ENCODE measurements around the gene ADGRB2. TPM values are rescaled to one million over a fixed set of nuclear protein-coding genes. Genes with fewer than 3 reads are reported as not detected.

Gene ADGRB2
- total and polyA plus RNA-seq, 2 of the 4 experiments (the other 2 are of a cell fraction), result 2.2 to 11.9 TPM

GRCh38 chr1:31677401-31677800 is 86.7 kb downstream of the ADGRB2 start:
- no peak overlapping the region for H3K56ac ChIP-seq (ENCODE audit: extremely low read depth, insufficient read depth, low read length)
- peaks cover 72% of the 10 kb centered on the region for H3K36me3 ChIP-seq (ENCODE audit: control insufficient read depth, insufficient read depth, low read length)
- peaks cover 0 to 2% of the 10 kb centered on the region in 2 experiments; a peak in 1 of 4 replicates for H3K79me1 ChIP-seq (ENCODE audit: low read depth in 1 of 2, low read length in 2 of 2)
- ChIA-PET POLR2A (ENCODE audit: unreplicated experiment) (no interaction called here), CTCF (interaction anchor here (1.5 kb wide), 1 partner anchor 38 kb away, joined by 5 read pairs; no protein-coding TSS in a partner anchor)
- TF ChIP-seq ELK1 (IDR thresholded peaks at IDR 0.05; ENCODE audit: borderline replicate concordance, low read depth, low read length) (no peak), MAFK (IDR thresholded peaks at IDR 0.05; ENCODE audit: low read depth, low read length) (no peak), RCOR1 (IDR thresholded peaks at IDR 0.05; ENCODE audit: insufficient replicate concordance, low read length) (no peak), CHD1 (IDR thresholded peaks at IDR 0.05; ENCODE audit: low read depth, low read length) (no peak), CEBPB (IDR thresholded peaks at IDR 0.05; ENCODE audit: low read depth, low read length) (no peak), SMC3 (IDR thresholded peaks at IDR 0.05; ENCODE audit: low read depth, low read length) (no peak), POLR2A (IDR thresholded peaks at IDR 0.05; ENCODE audit: low read depth, low read length) (no peak), BHLHE40 (IDR thresholded peaks at IDR 0.05; ENCODE audit: low read depth, low read length) (no peak)
- ATAC-seq (ENCODE audit: low read depth) (no peak), DNase-seq (no peak)
- no peak overlapping the region for H4K91ac ChIP-seq (ENCODE audit: insufficient read depth, low read depth, low read length)
- H3K27ac ChIP-seq (ENCODE audit: insufficient read depth, low read length), result no peak overlapping the region
- H4K5ac ChIP-seq (ENCODE audit: low read depth, low read length), result no peak overlapping the region
- intact Hi-C loops (cut with micrococcal nuclease) (no loop called here), dilution Hi-C loops (cut with HindIII; ENCODE audit: low sequenced_read_pairs, unreplicated experiment) (no loop called here), in situ Hi-C loops (cut with MboI; ENCODE audit: low sequenced_read_pairs) (no loop called here)
- no peak overlapping the region for H3K14ac ChIP-seq (replicated peaks; ENCODE audit: low read depth, low read length)
- no peak overlapping the region for H3K23ac ChIP-seq (ENCODE audit: low read depth, low read length)
- H4K20me1 ChIP-seq (ENCODE audit: insufficient read depth, low read length), result no peaks in the 10 kb centered on the region
- H3K4me2 ChIP-seq (ENCODE audit: low read depth, low read length), result no peak overlapping the region
- H2BK120ac ChIP-seq (ENCODE audit: low read depth, low read length), result no peak overlapping the region
- H3K18ac ChIP-seq (ENCODE audit: low read depth, low read length), result no peak overlapping the region
- no peaks in the 10 kb centered on the region for H3K4me1 ChIP-seq (ENCODE audit: control insufficient read depth, insufficient read depth, low read length)
- no peak overlapping the region for H4K8ac ChIP-seq (ENCODE audit: low read depth in 2 of 2, low read length in 2 of 2)
- H3K4ac ChIP-seq (ENCODE audit: low read depth, low read length), result no peak overlapping the region
- 100% methylated on average over 1 of the region's 3 CpGs; no CpG with 5 or more reads in 1 of the 2 experiments for WGBS, 2 experiments (ENCODE audit: extremely low coverage in 2 of 2, insufficient read length in 1 of 2)
- no TSS peak for BruUV-seq (replicated peaks)
- no peak overlapping the region for H2AFZ ChIP-seq (replicated peaks; ENCODE audit: low read length, poor library complexity)
- no peaks in the 10 kb centered on the region for H3K9me3 ChIP-seq (ENCODE audit: control insufficient read depth, insufficient read depth, low read length)
- H2BK20ac ChIP-seq (ENCODE audit: low read depth, low read length), result no peak overlapping the region
- no peak overlapping the region for H2BK5ac ChIP-seq (ENCODE audit: low read depth, low read length, poor library complexity, severe bottlenecking)
- H2AK5ac ChIP-seq (ENCODE audit: low read depth, low read length), result no peak overlapping the region
- no peak overlapping the region for H3K9ac ChIP-seq (ENCODE audit: low read depth, low read length)
- no peaks in the 10 kb centered on the region for H3K27me3 ChIP-seq (ENCODE audit: control insufficient read depth, insufficient read depth, low read length)
- H3K9me1 ChIP-seq (ENCODE audit: insufficient read depth, low read length), result peaks cover 2% of the 10 kb centered on the region; the same call in 1 of the 2 replicates
- no peak overlapping the region for H2AK9ac ChIP-seq (replicated peaks; ENCODE audit: low read depth, low read length, poor library complexity)
- H2BK15ac ChIP-seq (ENCODE audit: low read depth, low read length), result no peak overlapping the region
- no peak overlapping the region for H3K4me3 ChIP-seq (ENCODE audit: insufficient read depth, low read depth, low read length)

Small RNA genes lying within 50 kb of the gene (microRNA-seq; reads per million reads assigned to microRNA genes)
- 0.37 to 2.1 reads per million in 2 experiments for gene MIR4254 (ENCODE audit: insufficient read depth in 1 of 2, insufficient read length in 1 of 2, unreplicated experiment in 1 of 2)

Small RNA genes lying within 50 kb of the gene (small RNA-seq; reads per million reads assigned to genes)
- gene MIR4254, result 0 to 1.1 (median 0) reads per million in 5 experiments

Other genes starting within 250 kb of the ADGRB2 start
- gene TINAGL1, start 187.8 kb downstream of the ADGRB2 start, total RNA-seq (2012; rRNA removed), result 0.54 and 0.56 TPM in 2 replicates
- gene TINAGL1, start 187.8 kb downstream of the ADGRB2 start, polyA plus RNA-seq (2012; rRNA removed), result 1.4 and 1.5 TPM in 2 replicates
- gene HCRTR1, start 146.7 kb downstream of the ADGRB2 start, total RNA-seq (2012; rRNA removed), result not detected in 2 replicates
- not detected in 2 replicates for gene HCRTR1, start 146.7 kb downstream of the ADGRB2 start, polyA plus RNA-seq (2012; rRNA removed)
- gene PEF1, start 119.5 kb downstream of the ADGRB2 start, total RNA-seq (2012; rRNA removed), result 90.0 and 104 TPM in 2 replicates
- gene PEF1, start 119.5 kb downstream of the ADGRB2 start, polyA plus RNA-seq (2012; rRNA removed), result 84.2 TPM in 2 replicates
- 28.6 and 34.2 TPM in 2 replicates for gene COL16A1, start 60.3 kb downstream of the ADGRB2 start, total RNA-seq (2012; rRNA removed)
- gene COL16A1, start 60.3 kb downstream of the ADGRB2 start, polyA plus RNA-seq (2012; rRNA removed), result 62.8 and 65.2 TPM in 2 replicates
- gene SPOCD1, start 51.7 kb upstream of the ADGRB2 start, total RNA-seq (2012; rRNA removed), result 42.2 and 59.7 TPM in 2 replicates
- 132 and 135 TPM in 2 replicates for gene SPOCD1, start 51.7 kb upstream of the ADGRB2 start, polyA plus RNA-seq (2012; rRNA removed)
- 328 and 537 TPM in 2 replicates for gene PTP4A2, start 174.0 kb upstream of the ADGRB2 start, total RNA-seq (2012; rRNA removed)
- 99.8 and 135 TPM in 2 replicates for gene PTP4A2, start 174.0 kb upstream of the ADGRB2 start, polyA plus RNA-seq (2012; rRNA removed)
- gene KHDRBS1, start 249.5 kb upstream of the ADGRB2 start, total RNA-seq (2012; rRNA removed), result 33.7 and 39.7 TPM in 2 replicates
- gene KHDRBS1, start 249.5 kb upstream of the ADGRB2 start, polyA plus RNA-seq (2012; rRNA removed), result 52.6 and 67.6 TPM in 2 replicates

Data from IMR-90 (cell line).